Right lung (tissue), 5 donors: ENCODE data around the gene ZNF768. TPM values are rescaled to one million over a fixed set of nuclear protein-coding genes. Genes with fewer than 3 reads are reported as not detected.

Experiments
- DNase-seq, 2 donors: peaks; one replicate each; pipeline ENCODE4 v3.0.0-alpha.2; 2013
- polyA plus RNA-seq, 5 donors: library from polyadenylated mRNA; unstranded; fragments of 120-200 nt; gene quantifications; one replicate each; pipeline versions ENCODE4 v1.2.1 to v1.2.3, GENCODE V29; 2013; ENCODE audit warnings: inconsistent platforms in 1 of 5, low replicate concordance in 1 of 5; ENCODE audit not compliant: insufficient read length in 5 of 5, insufficient read depth in 1 of 5

Gene ZNF768
- polyA plus RNA-seq, 5 donors: 28.3 to 49.8 (median 35.7) TPM

DNA sequence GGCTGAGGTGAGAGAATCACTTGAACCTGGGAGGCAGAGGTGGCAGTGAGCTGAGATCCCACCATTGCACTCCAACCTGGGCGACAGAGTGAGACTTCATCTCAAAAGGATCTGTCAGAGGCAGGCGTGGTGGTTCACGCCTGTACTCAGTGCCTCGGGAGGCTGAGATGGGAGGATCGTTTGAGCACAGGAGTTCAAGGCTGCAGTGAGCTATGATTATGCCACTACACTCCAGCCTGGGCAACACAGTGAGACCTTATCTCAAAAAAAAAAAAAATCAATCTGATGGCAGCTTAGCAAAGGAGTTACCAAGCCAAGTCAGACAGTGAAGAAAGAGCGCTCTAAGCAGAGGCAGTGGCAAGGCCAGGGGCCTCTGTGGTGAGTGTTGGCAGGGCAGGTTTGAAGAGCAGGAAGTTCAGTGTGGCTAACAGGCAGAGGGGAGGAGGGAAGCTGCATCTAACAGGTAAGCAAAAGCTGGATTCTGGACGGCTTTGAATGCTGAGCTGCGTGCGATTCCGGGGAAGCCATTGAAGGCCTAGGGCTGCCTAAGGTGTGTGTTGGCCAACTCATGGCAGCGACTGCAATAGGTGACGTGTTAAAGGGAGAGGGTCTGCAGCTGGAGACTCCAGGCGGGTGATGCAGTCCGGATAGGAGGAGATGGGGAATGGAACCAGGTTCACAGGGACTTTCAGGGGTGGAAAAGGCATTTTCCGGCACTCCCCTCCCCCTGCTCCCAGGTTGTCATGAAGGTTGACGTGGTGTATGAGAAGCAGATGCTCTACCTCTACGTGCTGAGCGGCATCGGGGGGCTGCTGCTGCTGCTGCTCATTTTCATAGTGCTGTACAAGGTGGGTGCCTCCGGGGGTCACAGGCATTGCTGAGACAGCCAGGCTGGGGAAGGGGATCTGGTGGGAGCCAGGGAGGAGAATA, 7.0 kb downstream of the ZNF768 start:
- DNase-seq: no peak

DNA sequence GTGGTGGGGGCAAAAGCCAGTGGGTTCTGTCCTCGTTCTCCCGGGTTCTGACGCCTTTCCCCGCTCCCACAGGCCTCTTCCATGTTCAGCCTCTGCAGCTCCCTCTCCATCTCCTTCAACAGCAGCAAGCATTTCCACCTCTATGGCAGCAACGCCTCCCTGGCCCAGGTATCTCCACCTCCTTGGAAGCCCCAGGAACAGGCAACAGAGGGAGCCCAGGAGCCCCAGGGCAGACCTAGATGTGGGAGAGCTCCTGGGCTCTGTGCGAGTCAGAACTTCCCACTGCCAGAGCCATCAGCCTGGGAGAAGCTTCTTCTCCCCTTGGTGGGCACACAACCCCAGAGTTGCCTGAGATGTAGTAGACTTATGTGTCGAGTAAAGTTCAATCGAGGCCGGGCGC, 7.8 kb downstream of the ZNF768 start:
- no peak for DNase-seq

DNA sequence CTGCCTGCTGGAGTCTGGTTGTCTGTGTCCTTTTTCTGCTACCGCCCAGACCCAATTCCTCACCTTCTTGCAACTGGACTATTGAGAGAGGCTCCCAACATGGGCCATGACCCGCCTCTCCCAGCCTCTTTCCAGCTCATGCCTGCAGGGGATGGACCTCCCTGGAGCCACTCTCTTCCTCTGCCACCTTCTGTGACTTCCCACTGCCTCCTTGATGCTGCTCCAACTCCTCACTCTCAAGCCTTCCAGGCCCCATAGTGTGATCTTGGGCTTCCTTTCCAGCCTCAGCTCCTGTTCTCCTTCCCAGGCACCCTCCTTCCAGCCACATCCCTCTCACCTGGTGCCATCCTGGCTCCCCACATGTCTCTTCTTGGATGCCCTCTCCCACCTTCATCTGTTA, 11.1 kb downstream of the ZNF768 start:
- DNase-seq: no peak

DNA sequence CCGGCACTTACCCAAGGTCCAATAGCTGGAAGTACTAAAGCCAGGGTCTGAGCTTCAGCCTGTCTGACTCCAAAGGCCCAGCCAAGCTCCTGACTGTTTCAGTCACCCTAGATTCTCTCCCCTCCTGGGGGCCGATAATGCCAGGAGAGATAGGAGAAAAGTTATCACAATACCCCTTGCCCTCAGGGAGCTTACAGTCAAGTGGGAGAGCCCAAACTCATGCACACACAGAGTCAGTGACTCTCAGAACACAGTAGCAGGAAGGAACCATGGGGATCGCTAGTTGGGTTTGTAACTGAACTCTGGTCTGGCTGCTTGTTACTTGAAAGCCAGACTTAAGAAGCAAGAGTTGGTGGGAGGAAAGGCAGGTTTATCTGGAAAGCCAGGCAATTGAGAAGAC, 14.9 kb downstream of the ZNF768 start:
- DNase-seq: no peak

DNA sequence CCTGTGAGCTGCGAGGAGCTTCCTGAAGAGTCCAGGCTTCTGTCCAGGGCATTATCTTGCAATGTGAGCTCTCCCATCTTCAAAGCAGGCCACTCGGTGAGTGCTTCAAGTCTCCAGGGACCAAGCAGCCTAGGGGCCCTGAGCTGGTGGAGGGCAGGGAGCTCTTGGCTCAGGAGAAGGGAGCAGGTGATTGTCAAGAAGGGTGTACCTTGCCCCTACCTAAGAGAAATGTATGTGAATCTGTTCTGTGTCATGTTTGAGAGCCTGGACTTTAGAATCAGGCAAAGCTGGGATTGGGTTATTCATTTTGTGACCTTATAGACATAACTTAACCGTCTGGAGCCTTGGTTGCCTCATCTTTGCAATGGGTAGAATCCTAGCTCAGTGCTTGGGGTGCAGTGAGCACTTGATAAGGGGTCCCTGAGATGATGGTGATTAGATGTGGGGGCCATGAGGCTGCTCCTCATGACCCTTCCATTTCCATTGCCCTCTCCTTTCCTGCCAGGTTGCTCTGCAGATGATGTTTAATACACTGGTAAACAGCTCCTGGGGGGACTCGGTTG, 15.9 kb downstream of the ZNF768 start:
- no peak for DNase-seq

DNA sequence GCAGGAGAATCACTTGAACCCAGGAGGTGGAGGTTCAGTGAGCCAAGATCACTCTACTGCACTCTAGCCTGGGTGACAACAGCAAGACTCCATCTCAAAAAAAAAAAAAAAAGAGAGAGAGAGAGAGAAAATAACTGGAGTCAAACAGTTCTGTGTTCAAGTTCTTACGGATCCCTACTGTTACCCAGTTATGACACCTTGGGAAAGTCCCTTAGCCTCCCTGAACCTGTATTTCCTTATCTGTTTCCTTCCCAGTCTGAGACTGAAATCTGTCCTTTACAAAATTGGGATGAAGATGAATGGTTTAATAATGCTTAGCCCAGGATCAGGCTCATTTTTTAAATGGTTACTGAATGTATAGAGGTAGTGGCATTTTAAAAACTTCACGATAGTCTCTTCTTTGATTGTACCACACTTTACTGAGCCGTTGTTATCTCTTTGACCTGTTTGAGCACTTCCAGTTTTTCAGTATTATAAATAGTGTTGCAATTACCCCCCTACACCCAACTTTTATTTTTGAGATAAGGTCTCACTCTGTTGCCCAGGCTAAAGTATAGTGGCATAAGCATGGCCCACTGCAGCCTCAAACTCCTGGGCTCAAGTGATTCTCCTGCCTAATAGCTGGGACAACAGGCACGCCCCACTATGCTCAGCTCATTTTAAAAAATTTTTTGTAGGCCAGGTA, 17.1 kb downstream of the ZNF768 start:
- no peak for DNase-seq

DNA sequence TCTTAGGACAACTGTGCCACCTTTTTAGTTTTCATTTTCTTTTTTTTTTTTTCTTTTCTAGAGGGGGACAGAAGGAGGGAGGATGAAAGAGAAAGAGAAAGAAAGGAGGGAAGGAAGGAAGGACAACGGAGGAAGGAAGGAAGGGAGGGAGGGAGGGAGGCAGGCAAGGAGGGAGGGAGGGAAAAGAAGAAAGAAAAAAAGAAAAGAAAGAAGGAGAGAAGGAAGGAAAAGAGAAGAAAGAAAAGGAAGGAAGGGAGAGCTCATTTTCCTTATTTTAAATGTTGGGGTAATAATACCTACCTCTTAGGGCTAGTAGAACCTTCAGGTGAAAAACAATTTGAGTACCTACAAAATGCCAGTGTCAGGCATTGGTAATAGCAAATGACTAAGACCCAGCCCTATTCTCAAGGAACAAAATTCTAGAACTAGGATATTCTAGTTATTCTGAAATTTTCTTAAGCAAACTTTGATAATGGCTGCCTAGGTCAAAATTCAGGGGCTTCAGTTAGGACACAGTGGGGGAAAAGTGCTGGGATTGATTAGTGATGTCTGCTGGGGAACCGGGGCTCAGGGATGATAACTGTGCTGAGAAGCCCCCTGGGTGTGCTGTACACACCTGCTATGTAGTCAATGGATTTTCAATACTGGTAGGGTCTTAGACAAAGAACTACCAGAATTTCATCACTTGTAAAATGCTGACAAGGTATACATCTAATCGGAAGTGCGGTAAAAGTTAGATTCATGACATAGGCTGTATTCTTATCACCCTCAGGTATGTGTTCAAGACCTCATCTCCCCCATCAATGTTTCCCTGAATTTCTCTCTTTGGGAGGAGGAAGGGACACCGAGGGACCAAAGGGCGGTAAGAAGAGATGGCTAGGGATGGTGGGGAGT, 22.7 kb downstream of the ZNF768 start:
- no peak for DNase-seq

DNA sequence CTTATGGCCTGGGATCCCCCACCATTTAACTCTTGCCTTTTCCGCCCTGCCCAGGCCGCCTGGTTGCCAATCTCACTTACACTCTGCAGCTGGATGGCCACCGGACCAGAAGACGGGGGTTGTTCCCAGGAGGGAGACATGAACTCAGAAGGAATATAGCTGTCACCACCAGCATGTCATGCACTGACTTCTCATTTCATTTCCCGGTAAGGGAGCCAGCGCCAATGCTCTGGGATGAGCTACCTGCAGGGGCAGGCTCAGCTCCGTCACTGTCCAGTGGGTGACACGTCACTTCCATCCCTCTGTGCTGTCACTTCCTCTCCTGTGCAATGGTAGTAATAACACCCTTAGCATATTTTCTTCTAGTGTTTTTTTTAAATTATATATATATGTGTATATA, 27.1 kb downstream of the ZNF768 start:
- DNase-seq: no peak

DNA sequence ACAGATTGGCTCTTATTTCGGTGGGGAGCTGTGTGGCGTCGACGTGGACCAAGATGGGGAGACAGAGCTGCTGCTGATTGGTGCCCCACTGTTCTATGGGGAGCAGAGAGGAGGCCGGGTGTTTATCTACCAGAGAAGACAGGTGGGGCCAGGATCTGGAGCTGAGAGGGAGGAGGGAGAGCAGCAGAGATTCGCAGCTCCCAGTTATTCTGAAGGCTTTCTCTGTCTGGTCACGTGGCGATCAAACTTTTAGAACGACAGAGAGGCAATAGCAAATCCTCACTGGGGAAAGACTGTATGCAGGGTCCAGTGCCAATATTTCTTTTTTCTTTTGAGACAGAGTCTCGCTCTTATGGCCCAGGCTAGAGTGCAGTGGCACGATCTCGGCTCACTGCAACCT, 31.7 kb downstream of the ZNF768 start:
- no peak for DNase-seq

DNA sequence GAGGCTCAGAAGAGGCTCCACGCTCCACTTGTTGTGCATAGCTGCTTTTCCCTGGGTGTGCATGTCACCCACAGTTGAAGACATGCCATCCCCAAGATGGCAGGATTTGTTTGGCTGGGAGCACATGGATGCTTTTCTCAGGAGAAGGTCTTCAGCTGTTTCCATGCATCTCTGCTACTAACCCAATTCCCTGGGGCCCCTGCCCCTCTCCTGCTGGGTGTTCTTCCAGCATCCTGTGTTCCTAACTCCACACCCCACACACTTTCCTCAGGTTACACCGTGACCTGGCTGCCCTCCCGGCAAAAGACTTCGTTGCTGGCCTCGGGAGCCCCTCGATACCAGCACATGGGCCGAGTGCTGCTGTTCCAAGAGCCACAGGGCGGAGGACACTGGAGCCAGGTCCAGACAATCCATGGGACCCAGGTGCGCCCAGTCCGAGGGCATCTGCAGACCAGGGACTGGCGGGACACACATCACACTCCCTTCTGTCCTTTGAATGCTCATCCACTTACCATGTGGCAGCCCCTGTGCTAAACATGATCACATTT, 32.4 kb downstream of the ZNF768 start:
- no peak for DNase-seq

DNA sequence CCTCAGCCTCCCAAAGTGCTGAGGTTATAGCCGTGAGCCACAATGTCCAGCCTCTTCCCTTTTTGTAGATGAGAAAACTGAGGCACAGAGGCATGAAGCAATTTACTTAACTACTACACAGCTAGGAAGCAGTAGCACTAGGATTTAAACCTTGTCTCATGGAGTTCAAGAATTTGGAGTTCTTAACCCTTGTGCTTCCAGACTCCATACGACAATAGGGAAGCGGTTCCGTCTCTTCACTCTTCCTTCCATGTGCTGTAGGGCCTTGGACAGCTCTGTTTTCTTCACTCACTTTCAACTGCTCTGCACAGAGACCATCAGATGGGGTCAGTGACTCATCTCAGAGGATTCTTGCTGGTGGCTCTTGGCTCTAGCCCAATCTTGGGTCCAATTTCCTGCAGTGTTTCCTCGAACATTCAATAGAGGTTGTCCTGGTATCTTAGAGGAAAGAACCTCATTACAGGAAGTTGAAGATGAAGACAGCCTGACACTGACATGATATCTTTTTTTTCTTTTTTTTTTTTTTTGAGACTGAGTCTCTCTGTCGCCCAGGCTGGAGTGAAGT, 34.5 kb downstream of the ZNF768 start:
- DNase-seq: peak; percentile 15 to 17

DNA sequence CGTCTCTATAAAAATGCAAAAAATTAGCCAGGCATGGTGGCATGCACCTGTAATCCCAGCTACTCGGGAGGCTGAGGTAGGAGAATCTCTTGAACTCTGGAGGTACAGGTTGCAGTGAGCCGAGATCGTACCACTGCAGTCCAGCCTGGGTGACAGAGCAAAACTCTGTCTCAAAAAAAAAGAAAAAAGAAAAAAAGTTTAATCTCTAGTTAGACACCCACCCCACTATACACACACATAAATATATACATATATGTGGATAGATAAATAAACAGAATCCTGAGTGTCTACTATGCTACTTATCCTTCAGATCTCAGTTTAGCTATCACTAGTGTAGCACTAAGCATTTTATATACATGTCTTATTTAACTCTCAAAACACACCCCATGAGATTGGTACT, 35.1 kb downstream of the ZNF768 start:
- DNase-seq: no peak

DNA sequence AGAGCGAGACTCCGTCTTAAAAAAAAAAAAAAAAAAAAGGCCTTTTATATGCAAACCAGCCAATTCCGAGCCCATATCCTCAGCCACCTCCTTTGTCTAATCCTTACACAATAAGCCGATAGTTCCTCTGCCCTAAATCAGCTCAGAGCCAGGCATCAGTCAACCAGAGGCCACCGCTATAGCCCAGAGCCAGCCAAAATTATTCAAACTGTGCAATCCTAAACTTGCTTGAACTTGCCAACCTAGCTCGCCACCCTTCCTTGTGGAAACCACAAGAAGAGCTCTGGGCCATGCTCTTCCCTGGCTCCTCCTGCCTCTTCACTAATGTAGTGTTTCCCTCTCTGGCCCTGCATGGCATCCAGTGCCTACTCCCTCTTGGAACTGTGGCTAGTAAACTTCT, 36.2 kb downstream of the ZNF768 start:
- DNase-seq: no peak

DNA sequence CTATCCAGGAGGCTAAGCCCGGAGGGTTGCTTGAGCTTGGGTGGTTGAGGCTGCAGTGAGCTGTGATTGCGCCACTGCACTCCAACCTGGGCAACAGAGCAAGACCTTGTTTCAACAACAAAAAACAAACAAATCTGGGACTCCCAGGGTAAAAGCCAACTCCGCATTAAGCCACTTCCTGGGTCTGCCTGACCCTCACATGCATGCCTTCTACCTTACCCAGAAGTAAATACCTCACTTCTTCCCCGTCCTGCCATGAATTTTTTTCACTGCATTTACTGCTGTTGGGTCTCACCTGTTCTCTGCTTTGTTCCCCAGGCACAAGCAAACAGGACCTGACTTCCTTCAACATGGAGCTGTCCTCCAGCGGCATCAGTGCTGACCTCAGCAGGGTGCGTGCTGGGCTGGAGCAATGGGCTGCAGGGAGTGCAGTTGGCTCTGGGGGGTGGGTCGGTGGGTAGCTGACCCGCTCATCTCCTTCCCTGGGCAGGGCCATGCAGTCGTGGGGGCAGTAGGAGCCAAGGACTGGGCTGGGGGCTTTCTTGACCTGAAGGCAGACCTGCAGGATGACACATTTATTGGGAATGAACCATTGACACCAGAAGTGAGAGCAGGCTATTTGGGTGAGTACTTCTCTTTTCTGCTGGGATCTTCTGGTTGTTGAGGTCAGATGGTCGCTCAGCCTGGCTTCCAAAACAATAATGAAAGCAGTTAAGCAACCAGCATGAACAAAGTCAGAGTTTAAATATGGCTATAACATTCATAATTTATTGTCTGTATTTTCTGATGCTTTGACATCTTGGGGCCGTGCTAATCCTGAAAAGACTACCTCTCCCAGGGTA, 37.4 kb downstream of the ZNF768 start:
- DNase-seq: no peak

DNA sequence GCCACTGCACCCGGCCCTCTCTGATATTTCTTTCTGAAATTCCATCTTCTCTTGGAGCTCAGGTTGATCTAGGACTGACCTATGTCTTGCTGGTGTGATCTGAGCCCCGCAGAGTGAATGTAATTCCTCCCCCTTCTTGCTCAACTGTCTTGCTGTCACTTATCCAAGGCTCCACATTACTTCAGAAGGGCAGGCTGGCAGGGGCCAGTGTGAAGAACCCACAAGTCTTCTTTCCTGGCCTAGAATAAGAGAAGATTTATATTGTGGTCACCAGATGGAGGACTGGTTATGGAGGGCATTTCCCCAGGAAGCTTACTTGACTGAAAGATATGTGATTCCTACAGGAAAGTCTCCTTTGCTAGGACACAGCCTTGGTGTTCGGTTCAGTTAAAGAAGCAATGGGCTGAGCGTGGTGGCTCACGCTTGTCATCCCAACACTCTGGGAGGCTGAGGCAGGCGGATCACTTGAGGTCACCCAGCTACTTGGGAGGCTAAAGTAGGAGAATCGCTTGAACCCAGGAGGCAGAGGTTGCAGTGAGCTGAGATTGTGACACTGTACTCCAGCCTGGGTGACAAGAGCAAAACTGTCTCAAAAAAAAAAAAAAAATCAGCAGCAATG, 40.4 kb downstream of the ZNF768 start:
- DNase-seq: no peak

DNA sequence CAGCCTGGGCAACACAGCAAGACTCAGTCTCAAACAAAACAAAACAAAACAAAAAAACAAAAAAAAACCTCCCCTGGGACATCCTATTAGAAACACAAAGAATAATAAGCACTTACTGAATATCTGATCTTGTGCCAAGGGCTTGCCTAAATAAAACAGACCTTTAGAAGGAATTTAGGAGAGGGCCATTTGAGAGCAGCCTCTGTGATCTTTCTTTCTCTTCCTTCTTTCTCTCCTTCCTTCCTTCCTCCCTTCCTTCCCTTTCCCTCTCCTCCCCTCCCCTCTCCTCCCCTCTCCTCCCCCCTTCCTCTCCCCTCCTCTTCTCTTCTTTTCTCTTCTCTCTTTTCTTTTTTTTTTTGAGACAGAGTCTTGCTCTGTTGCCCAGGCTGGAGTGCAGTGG, 41.5 kb downstream of the ZNF768 start:
- no peak for DNase-seq

DNA sequence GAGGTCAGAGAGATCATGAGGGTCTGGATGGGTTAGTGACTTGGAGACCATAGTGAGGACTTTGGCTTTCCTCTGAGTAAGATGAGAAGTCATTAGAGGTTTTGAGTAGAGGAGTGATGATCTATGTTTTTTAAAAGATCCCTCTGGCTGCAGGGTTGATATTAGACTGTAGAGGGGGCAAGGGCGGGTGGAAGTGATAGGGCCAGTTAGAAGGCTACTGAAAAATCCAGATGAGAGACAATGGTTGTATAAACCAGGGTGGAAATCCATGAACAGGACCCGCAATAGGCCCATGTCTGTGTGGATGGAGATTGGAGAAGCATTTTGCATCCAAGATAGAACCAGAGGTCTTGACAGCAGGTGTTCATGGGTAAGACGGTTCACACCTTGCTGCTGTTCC, 44.0 kb downstream of the ZNF768 start:
- DNase-seq: no peak

DNA sequence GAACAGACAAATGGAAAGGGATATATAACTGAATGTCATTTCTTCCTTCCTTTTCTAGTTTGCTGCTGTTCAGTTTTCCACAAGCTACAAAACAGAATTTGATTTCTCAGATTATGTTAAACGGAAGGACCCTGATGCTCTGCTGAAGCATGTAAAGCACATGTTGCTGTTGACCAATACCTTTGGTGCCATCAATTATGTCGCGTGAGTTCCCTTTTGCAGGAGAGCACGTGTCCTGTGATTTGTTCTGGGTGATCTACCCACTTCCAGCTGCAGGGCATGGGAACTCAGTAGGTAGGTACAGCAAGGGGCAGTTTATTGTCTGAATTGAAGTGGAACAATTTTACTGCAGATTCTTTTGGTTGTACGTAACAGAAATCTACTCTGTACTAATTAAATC, 45.0 kb downstream of the ZNF768 start:
- no peak for DNase-seq

DNA sequence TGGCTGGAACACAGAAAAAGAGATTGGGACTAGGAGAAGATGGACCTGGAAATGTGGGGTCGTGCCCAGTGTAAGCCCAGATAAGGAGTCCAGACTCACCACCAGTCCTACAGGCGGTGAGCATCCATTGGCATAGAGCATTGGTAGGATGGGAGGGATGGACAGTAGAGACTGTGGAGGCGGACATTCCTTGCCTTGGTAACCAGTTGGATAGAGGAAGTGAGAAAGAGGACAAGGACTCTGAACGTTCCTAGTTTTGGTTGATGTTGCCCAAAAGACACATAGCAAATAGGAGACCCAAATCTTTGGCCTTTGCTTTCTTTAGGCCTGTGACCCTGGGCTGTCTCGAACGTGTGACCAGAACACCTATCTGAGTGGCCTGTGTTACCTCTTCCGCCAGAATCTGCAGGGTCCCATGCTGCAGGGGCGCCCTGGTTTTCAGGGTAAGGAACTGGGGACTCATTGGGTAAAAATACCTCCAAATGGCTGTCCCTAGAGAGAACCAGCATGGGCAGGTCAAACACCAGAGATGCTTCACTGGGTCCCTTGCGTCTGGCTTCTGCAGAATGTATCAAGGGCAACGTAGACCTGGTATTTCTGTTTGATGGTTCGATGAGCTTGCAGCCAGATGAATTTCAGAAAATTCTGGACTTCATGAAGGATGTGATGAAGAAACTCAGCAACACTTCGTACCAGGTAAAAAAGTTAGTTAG, 47.4 kb downstream of the ZNF768 start:
- no peak for DNase-seq
